ENCODE results near the gene HLCS.

GRCh38 chr21:36791695-36792470 lies 174.6 kb downstream of the HLCS start:
- TF ChIP-seq POLR2AphosphoS5 (IDR thresholded peaks at IDR 0.05), result no peak
- TF ChIP-seq, protein P1, sequence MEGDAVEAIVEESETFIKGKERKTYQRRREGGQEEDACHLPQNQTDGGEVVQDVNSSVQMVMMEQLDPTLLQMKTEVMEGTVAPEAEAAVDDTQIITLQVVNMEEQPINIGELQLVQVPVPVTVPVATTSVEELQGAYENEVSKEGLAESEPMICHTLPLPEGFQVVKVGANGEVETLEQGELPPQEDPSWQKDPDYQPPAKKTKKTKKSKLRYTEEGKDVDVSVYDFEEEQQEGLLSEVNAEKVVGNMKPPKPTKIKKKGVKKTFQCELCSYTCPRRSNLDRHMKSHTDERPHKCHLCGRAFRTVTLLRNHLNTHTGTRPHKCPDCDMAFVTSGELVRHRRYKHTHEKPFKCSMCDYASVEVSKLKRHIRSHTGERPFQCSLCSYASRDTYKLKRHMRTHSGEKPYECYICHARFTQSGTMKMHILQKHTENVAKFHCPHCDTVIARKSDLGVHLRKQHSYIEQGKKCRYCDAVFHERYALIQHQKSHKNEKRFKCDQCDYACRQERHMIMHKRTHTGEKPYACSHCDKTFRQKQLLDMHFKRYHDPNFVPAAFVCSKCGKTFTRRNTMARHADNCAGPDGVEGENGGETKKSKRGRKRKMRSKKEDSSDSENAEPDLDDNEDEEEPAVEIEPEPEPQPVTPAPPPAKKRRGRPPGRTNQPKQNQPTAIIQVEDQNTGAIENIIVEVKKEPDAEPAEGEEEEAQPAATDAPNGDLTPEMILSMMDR (IDR thresholded peaks at IDR 0.05), result no peak

Measured in breast epithelium (tissue), 3 donors.